ENCODE results near the gene SCYGR4. TPM values are rescaled to one million over a fixed set of nuclear protein-coding genes. Genes with fewer than 3 reads are reported as not detected.
A peak's percentile ranks its signal among the peaks of the same experiment; 100 is the strongest.

SCYGR4 gene
- total RNA-seq, 2 experiments from 2014 or later, result not detected

- ATAC-seq (no peak), DNase-seq (no peak)
- intact Hi-C loops (cut with micrococcal nuclease), result no loop called here
- no peak for TF ChIP-seq CTCF (IDR thresholded peaks at IDR 0.05)
- H3K4me1 Mint-ChIP-seq (ENCODE audit: low read depth), result peaks cover 13% of the 10 kb centered on the region
- peaks cover 36% of the 10 kb centered on the region for H3K27me3 Mint-ChIP-seq
- ChIA-PET CTCF (interaction anchor here (0.7 kb wide), 1 partner anchor 277 kb away, joined by 3 read pairs; no protein-coding TSS in a partner anchor), POLR2A (no interaction called here)
- H3K27ac Mint-ChIP-seq, result no peak overlapping the region
- no peak overlapping the region for H3K4me3 Mint-ChIP-seq
- H3K36me3 Mint-ChIP-seq (ENCODE audit: low read depth), result no peaks in the 10 kb centered on the region
- H3K9me3 Mint-ChIP-seq, result no peaks in the 10 kb centered on the region
These were observed 10.8 kb upstream of the SCYGR4 start for GRCh38 chr2:227606476-227606875.

- Mint-ChIP-seq H3K27me3 (peaks cover 30% of the 10 kb centered on the region), H3K4me3 (no peak overlapping the region), H3K36me3 (ENCODE audit: low read depth) (no peaks in the 10 kb centered on the region), H3K4me1 (ENCODE audit: low read depth) (peaks cover 13% of the 10 kb centered on the region), H3K27ac (no peak overlapping the region), H3K9me3 (no peaks in the 10 kb centered on the region)
- TF ChIP-seq CTCF (IDR thresholded peaks at IDR 0.05), result no peak
- DNase-seq (no peak), ATAC-seq (no peak)
- intact Hi-C loops (cut with micrococcal nuclease), result no loop called here
- ChIA-PET CTCF (no interaction called here), POLR2A (no interaction called here)
These were observed 9.4 kb upstream of the SCYGR4 start for GRCh38 chr2:227607941-227608340.

GRCh38 chr2:227608561-227609338 lies 8.5 kb upstream of the SCYGR4 start:
- intact Hi-C loops (cut with micrococcal nuclease), result no loop called here
- H3K27me3 Mint-ChIP-seq, result peaks cover 30% of the 10 kb centered on the region
- DNase-seq (peak; percentile 12), ATAC-seq (peak; percentile 53)
- no peaks in the 10 kb centered on the region for H3K9me3 Mint-ChIP-seq
- H3K4me1 Mint-ChIP-seq (ENCODE audit: low read depth), result peaks cover 13% of the 10 kb centered on the region
- H3K36me3 Mint-ChIP-seq (ENCODE audit: low read depth), result no peaks in the 10 kb centered on the region
- no peak for TF ChIP-seq CTCF (IDR thresholded peaks at IDR 0.05)
- ChIA-PET POLR2A (no interaction called here), CTCF (no interaction called here)
- H3K27ac Mint-ChIP-seq, result no peak overlapping the region
- H3K4me3 Mint-ChIP-seq, result peak overlapping the region; percentile 36

- intact Hi-C loops (cut with micrococcal nuclease), result no loop called here
- Mint-ChIP-seq H3K36me3 (ENCODE audit: low read depth) (no peaks in the 10 kb centered on the region), H3K4me3 (no peak overlapping the region), H3K9me3 (no peaks in the 10 kb centered on the region), H3K27ac (no peak overlapping the region), H3K4me1 (ENCODE audit: low read depth) (peaks cover 13% of the 10 kb centered on the region), H3K27me3 (peaks cover 32% of the 10 kb centered on the region)
- TF ChIP-seq CTCF (IDR thresholded peaks at IDR 0.05), result no peak
- ChIA-PET CTCF (no interaction called here), POLR2A (no interaction called here)
- DNase-seq, result no peak
- no peak for ATAC-seq
These were observed 7.2 kb upstream of the SCYGR4 start for GRCh38 chr2:227610123-227610522.

GRCh38 chr2:227612546-227613271 lies 4.6 kb upstream of the SCYGR4 start:
- H3K4me3 Mint-ChIP-seq, result no peak overlapping the region
- peaks cover 27% of the 10 kb centered on the region for H3K27me3 Mint-ChIP-seq
- no peaks in the 10 kb centered on the region for H3K36me3 Mint-ChIP-seq (ENCODE audit: low read depth)
- ATAC-seq (no peak), DNase-seq (no peak)
- H3K27ac Mint-ChIP-seq, result no peak overlapping the region
- CTCF ChIA-PET, result no interaction called here
- POLR2A ChIA-PET, result no interaction called here
- no peak for TF ChIP-seq CTCF (IDR thresholded peaks at IDR 0.05)
- peaks cover 13% of the 10 kb centered on the region for H3K4me1 Mint-ChIP-seq (ENCODE audit: low read depth)
- no peaks in the 10 kb centered on the region for H3K9me3 Mint-ChIP-seq
- intact Hi-C loops (cut with micrococcal nuclease), result no loop called here

All from activated CD8-positive, alpha-beta T cell treated with anti-CD3 and anti-CD28 coated beads for 36 hours (primary cell).